Keratinocyte (primary cell): Measurements from ENCODE around the gene OR52B2. TPM values are rescaled to one million over a fixed set of nuclear protein-coding genes. Genes with fewer than 3 reads are reported as not detected.

Experiments
- DNase-seq: peaks from one replicate; pipeline ENCODE4 v3.0.0-alpha.2; 2011; ENCODE audit warnings: low read depth, missing footprints, low spot score
- FAIRE-seq: peaks from 2 replicates; lab custom pipeline; 2011; peaks lifted over from hg19 to GRCh38; lab: Jason Lieb, UNC
- H2AFZ ChIP-seq: 2 replicates; pipeline ENCODE4 v1.6.0; 2012; ENCODE audit warnings: low read length, control low read depth, inconsistent platforms; ENCODE audit not compliant: control insufficient read depth
- H3K27ac ChIP-seq: 2 replicates; pipeline ENCODE4 v1.5.1; 2011; ENCODE audit warnings: low read length; ENCODE audit not compliant: control insufficient read depth, insufficient read depth
- H3K27me3 ChIP-seq: 3 replicates; pipeline ENCODE4 v1.6.0; 2011; ENCODE audit warnings: low read length; ENCODE audit not compliant: control insufficient read depth, insufficient read depth; ENCODE audit errors: extremely low read depth
- H3K36me3 ChIP-seq, 2 experiments: 2 replicates in 1 of 2; 3 replicates in 1 of 2; pipeline ENCODE4 v1.5.1; 2011; ENCODE audit warnings: low read length in 2 of 2, mild to moderate bottlenecking in 1 of 2; ENCODE audit not compliant: control insufficient read depth in 2 of 2, insufficient read depth in 2 of 2; ENCODE audit errors: extremely low read depth in 1 of 2
- H3K4me1 ChIP-seq: 3 replicates; pipeline ENCODE4 v1.5.1; 2011; ENCODE audit warnings: low read length; ENCODE audit not compliant: control insufficient read depth, insufficient read depth; ENCODE audit errors: extremely low read depth
- H3K4me2 ChIP-seq: 3 replicates; pipeline ENCODE4 v1.6.0; 2011; ENCODE audit warnings: low read depth, low read length; ENCODE audit not compliant: control insufficient read depth, insufficient read depth; ENCODE audit errors: extremely low read depth
- H3K4me3 ChIP-seq, 3 experiments: fragments of 200-600 bp in 1 of 3; sonication (generic) in 1 of 3; 2 replicates in 2 of 3; 3 replicates in 1 of 3; pipeline ENCODE4 v1.5.1; 2011 to 2016; ENCODE audit warnings: low read length in 3 of 3, mild to moderate bottlenecking in 3 of 3, control low read depth in 2 of 3, inconsistent platforms in 1 of 3, low read depth in 1 of 3, mixed read lengths in 1 of 3, mixed run types in 1 of 3, moderate library complexity in 1 of 3; ENCODE audit not compliant: control insufficient read depth in 2 of 3, insufficient read depth in 2 of 3; ENCODE audit errors: extremely low read depth in 1 of 3
- H3K79me2 ChIP-seq: 2 replicates; pipeline ENCODE4 v1.6.0; 2012; ENCODE audit warnings: low read length; ENCODE audit not compliant: control insufficient read depth, insufficient read depth
- H3K9ac ChIP-seq: 3 replicates; pipeline ENCODE4 v1.6.0; 2011; ENCODE audit warnings: low read length; ENCODE audit not compliant: control insufficient read depth, insufficient read depth; ENCODE audit errors: extremely low read depth
- H3K9me1 ChIP-seq: 3 replicates; pipeline ENCODE4 v1.6.0; 2011; ENCODE audit warnings: low read length; ENCODE audit not compliant: control insufficient read depth, insufficient read depth; ENCODE audit errors: extremely low read depth
- H3K9me3 ChIP-seq: 2 replicates; pipeline ENCODE4 v1.5.1; 2012; ENCODE audit warnings: low read depth, low read length; ENCODE audit not compliant: control insufficient read depth
- H4K20me1 ChIP-seq: 3 replicates; pipeline ENCODE4 v1.6.0; 2011; ENCODE audit warnings: low read length; ENCODE audit not compliant: control insufficient read depth, insufficient read depth; ENCODE audit errors: extremely low read depth
- CTCF ChIP-seq, 3 experiments: IDR thresholded peaks in 1 of 3; conservative IDR thresholded peaks in 1 of 3; optimal IDR thresholded peaks in 1 of 3; 2 replicates in 2 of 3; 3 replicates in 1 of 3; pipeline versions ENCODE3 to v1.5.1; 2011; ENCODE audit warnings: low read length in 3 of 3, mild to moderate bottlenecking in 3 of 3, moderate library complexity in 2 of 3, control low read depth in 1 of 3, inconsistent platforms in 1 of 3; ENCODE audit not compliant: insufficient read depth in 2 of 3; ENCODE audit errors: extremely low read depth in 1 of 3
- EZH2 ChIP-seq: IDR thresholded peaks from one replicate; pipeline ENCODE4 v1.6.1; 2012; ENCODE audit warnings: inconsistent platforms, mild to moderate bottlenecking, low read length, moderate library complexity
- dilution Hi-C: fragments of 300-500 bp; cut with MboI; formaldehyde crosslinking; loops from one replicate; pipeline ENCODE4 v1.7.0; 2020; ENCODE audit warnings: low sequenced_read_pairs; ENCODE audit not compliant: extremely low pct_ligation_motif_present
- polyA plus RNA-seq, 5 experiments: library from polyadenylated mRNA; depleted of rRNA in 3 of 5; stranded (reverse) in 3 of 5; stranded (forward) in 1 of 5; unstranded in 1 of 5; fragments of >200 nt; gene quantifications; 1 replicate in 1 of 5; 2 replicates in 3 of 5; 3 replicates in 1 of 5; pipeline versions ENCODE4 v1.2.1 to v1.2.3, GENCODE V29; 2011 to 2012; ENCODE audit warnings: missing spikeins in 2 of 5, low read depth in 1 of 5, low replicate concordance in 1 of 5

OR52B2 gene
- polyA plus RNA-seq, 1 donor (not counting 4 experiments of a cell fraction or from before 2014, with no cell fraction given) = not detected

- no peak overlapping the region for H2AFZ ChIP-seq
- peaks cover 3% of the 10 kb centered on the region for H3K79me2 ChIP-seq
- peaks cover 18% of the 10 kb centered on the region for H3K4me1 ChIP-seq
- dilution Hi-C loops = no loop called here
- no peak overlapping the region for H3K27ac ChIP-seq
- no peaks in the 10 kb centered on the region for H3K9me1 ChIP-seq
- H3K36me3 ChIP-seq = peaks cover 28% of the 10 kb centered on the region in 2 experiments
- DNase-seq = no peak
- no peaks in the 10 kb centered on the region for H4K20me1 ChIP-seq
- no peaks in the 10 kb centered on the region for H3K27me3 ChIP-seq
- FAIRE-seq = no peak
- H3K9me3 ChIP-seq = no peaks in the 10 kb centered on the region
- H3K4me2 ChIP-seq = no peak overlapping the region
- TF ChIP-seq CTCF (optimal IDR thresholded peaks at IDR 0.05 in 1 of 3, IDR thresholded peaks at IDR 0.05 in 1 of 3, conservative IDR thresholded peaks at IDR 0.05 in 1 of 3; ENCODE audit: extremely low read depth in 1 of 3, insufficient read depth in 2 of 3, low read length in 3 of 3) = no peak
- TF ChIP-seq EZH2 = no peak
- no peak overlapping the region for H3K9ac ChIP-seq
- no peak overlapping the region for H3K4me3 ChIP-seq
Observed at GRCh38 chr11:6217722-6218121, 47.6 kb upstream of the OR52B2 start.

- TF ChIP-seq EZH2 (no peak), CTCF (optimal IDR thresholded peaks at IDR 0.05 in 1 of 3, IDR thresholded peaks at IDR 0.05 in 1 of 3, conservative IDR thresholded peaks at IDR 0.05 in 1 of 3; ENCODE audit: extremely low read depth in 1 of 3, insufficient read depth in 2 of 3, low read length in 3 of 3) (no peak)
- peaks cover 3% of the 10 kb centered on the region for H3K79me2 ChIP-seq
- no peak overlapping the region for H3K4me3 ChIP-seq
- DNase-seq = no peak
- no peaks in the 10 kb centered on the region for H3K9me3 ChIP-seq
- H3K4me2 ChIP-seq = no peak overlapping the region
- FAIRE-seq = no peak
- H3K9ac ChIP-seq = no peak overlapping the region
- no peak overlapping the region for H2AFZ ChIP-seq
- dilution Hi-C loops = no loop called here
- H3K9me1 ChIP-seq = no peaks in the 10 kb centered on the region
- no peak overlapping the region for H3K27ac ChIP-seq
- H3K4me1 ChIP-seq = peaks cover 18% of the 10 kb centered on the region
- H4K20me1 ChIP-seq = no peaks in the 10 kb centered on the region
- no peaks in the 10 kb centered on the region for H3K27me3 ChIP-seq
- peaks cover 23 to 28% of the 10 kb centered on the region in 2 experiments for H3K36me3 ChIP-seq
Observed at GRCh38 chr11:6216501-6216900, 46.4 kb upstream of the OR52B2 start.
